B cell (primary cell): ENCODE data around the gene PNPLA2. TPM values are rescaled to one million over a fixed set of nuclear protein-coding genes. Genes with fewer than 3 reads are reported as not detected.

ENCODE experiments used
- ATAC-seq: fragments of 200-7000 bp; cut with Tn5 transposase; one replicate; pipeline ENCODE4 v1.10.0; 2021; ENCODE audit warnings: low read depth, mild to moderate bottlenecking, moderate number of reproducible peaks, moderate library complexity
- CTCF ChIA-PET: fragments of 350-600 bp; sonication (Branson Sonifier 250); formaldehyde crosslinking; loops from one replicate; lab custom pipeline; 2021; ENCODE audit warnings: antibody characterized with exemption, inconsistent platforms; lab: Charles Lee
- POLR2A ChIA-PET: fragments of 350-600 bp; sonication (Branson Sonifier 250); formaldehyde crosslinking; loops from one replicate; lab custom pipeline; 2021; ENCODE audit warnings: antibody characterized with exemption; lab: Charles Lee
- DNase-seq: peaks from one replicate; pipeline ENCODE4 v3.0.0; 2013
- H2AFZ ChIP-seq: 2 replicates; pipeline ENCODE4 v1.6.1; 2012; ENCODE audit warnings: mild to moderate bottlenecking, low read depth, low read length; ENCODE audit not compliant: insufficient read depth, poor library complexity, severe bottlenecking
- H3K27ac ChIP-seq, 2 donors: 1 replicate in 1 of 2; 2 replicates in 1 of 2; pipeline ENCODE4 v1.5.1; 2012 to 2013; ENCODE audit warnings: low read length in 2 of 2, mild to moderate bottlenecking in 2 of 2, moderate library complexity in 1 of 2
- H3K27me3 ChIP-seq, 4 experiments: fragments of 200-600 bp in 1 of 4; sonication (generic) in 1 of 4; replicated peaks in 1 of 4; 1 replicate in 2 of 4; 2 replicates in 2 of 4; pipeline versions ENCODE4 v1.6.1 to v1.7.0; 2013 to 2016; ENCODE audit warnings: low read length in 3 of 4, mild to moderate bottlenecking in 2 of 4, mixed read lengths in 1 of 4, moderate library complexity in 1 of 4; ENCODE audit not compliant: insufficient read depth in 4 of 4, control insufficient read depth in 3 of 4; ENCODE audit errors: control extremely low read depth in 1 of 4
- H3K36me3 ChIP-seq, 2 experiments: replicated peaks in 1 of 2; 1 replicate in 1 of 2; 2 replicates in 1 of 2; pipeline versions ENCODE4 v1.6.1 to v1.7.1; 2013; ENCODE audit warnings: low read length in 1 of 2; ENCODE audit not compliant: insufficient read depth in 2 of 2, control insufficient read depth in 1 of 2; ENCODE audit errors: control extremely low read depth in 1 of 2, extremely low read depth in 1 of 2
- H3K4me1 ChIP-seq, 2 donors: fragments of 200-600 bp in 1 of 2; sonication (generic) in 1 of 2; 1 replicate in 1 of 2; 2 replicates in 1 of 2; pipeline versions ENCODE4 v1.5.1 to v1.6.1; 2013 to 2017; ENCODE audit warnings: low read length in 2 of 2; ENCODE audit not compliant: control insufficient read depth in 2 of 2, insufficient read depth in 2 of 2
- H3K4me2 ChIP-seq: replicated peaks from 2 replicates; pipeline ENCODE3; 2012; ENCODE audit warnings: mild to moderate bottlenecking, low read depth, low read length; ENCODE audit not compliant: poor library complexity, severe bottlenecking
- H3K4me3 ChIP-seq, 5 experiments: fragments of 200-600 bp in 1 of 5; sonication (generic) in 1 of 5; 1 replicate in 3 of 5; 2 replicates in 2 of 5; pipeline versions ENCODE4 v1.5.1 to v1.7.0; 2011 to 2016; ENCODE audit warnings: low read length in 4 of 5, mild to moderate bottlenecking in 4 of 5, low read depth in 2 of 5, control low read depth in 1 of 5, moderate library complexity in 1 of 5; ENCODE audit not compliant: insufficient read depth in 1 of 5; ENCODE audit errors: control extremely low read depth in 1 of 5, extremely low read depth in 1 of 5
- H3K79me2 ChIP-seq: fragments of 200-600 bp; sonication (generic); one replicate; pipeline ENCODE4 v1.6.0; 2016; ENCODE audit warnings: low read length; ENCODE audit not compliant: control insufficient read depth, insufficient read depth
- H3K9ac ChIP-seq: fragments of 200-600 bp; sonication (generic); 2 replicates; pipeline ENCODE4 v1.6.1; 2017; ENCODE audit warnings: mild to moderate bottlenecking, low read length, moderate library complexity
- H3K9me3 ChIP-seq, 3 donors: one replicate each; pipeline versions ENCODE4 v1.6.1 to v1.7.1; 2013; ENCODE audit warnings: low read length in 2 of 3; ENCODE audit not compliant: control insufficient read depth in 2 of 3, insufficient read depth in 1 of 3; ENCODE audit errors: control extremely low read depth in 1 of 3
- H4K20me1 ChIP-seq: 2 replicates; pipeline ENCODE4 v1.6.0; 2012; ENCODE audit warnings: mild to moderate bottlenecking, low read length; ENCODE audit not compliant: insufficient read depth, control insufficient read depth, poor library complexity, severe bottlenecking
- H3K27ac Mint-ChIP-seq: one replicate; pipeline ENCODE4 v1.8.0; 2021; ENCODE audit warnings: mixed read lengths
- H3K27me3 Mint-ChIP-seq: one replicate; pipeline ENCODE4 v1.8.0; 2021; ENCODE audit warnings: mixed read lengths
- H3K4me1 Mint-ChIP-seq: one replicate; pipeline ENCODE4 v1.8.0; 2021; ENCODE audit warnings: mixed read lengths
- H3K4me3 Mint-ChIP-seq: one replicate; pipeline ENCODE4 v1.8.0; 2021; ENCODE audit warnings: mixed read lengths
- H3K9me3 Mint-ChIP-seq: one replicate; pipeline ENCODE4 v1.8.0; 2022; ENCODE audit warnings: mixed read lengths; ENCODE audit not compliant: insufficient read depth
- CTCF ChIP-seq: fragments of 200-600 bp; IDR thresholded peaks from one replicate; pipeline ENCODE4 v1.8.0; 2022; ENCODE audit warnings: antibody characterized with exemption, mild to moderate bottlenecking
- EZH2 ChIP-seq: IDR thresholded peaks from 2 replicates; pipeline ENCODE4 v1.6.1; 2012; ENCODE audit warnings: borderline replicate concordance, low read depth, mild to moderate bottlenecking, moderate library complexity, low read length; ENCODE audit not compliant: insufficient read depth, poor library complexity, severe bottlenecking
- WGBS: methylation state at CpG from one replicate; pipeline ENCODE4 v1.1.5; 2013; ENCODE audit warnings: missing lambda C conversion rate; ENCODE audit not compliant: insufficient coverage; 5-methylcytosine and 5-hydroxymethylcytosine counted together
- intact Hi-C: fragments of 100-400 bp; cut with micrococcal nuclease; formaldehyde crosslinking; loops from one replicate; pipeline ENCODE4 v1.10.0; 2022
- polyA plus RNA-seq: library from polyadenylated mRNA; depleted of rRNA; stranded (reverse); fragments of >200 nt; gene quantifications from 2 replicates; pipeline ENCODE4 v1.2.3, GENCODE V29; 2012
- total RNA-seq, 2 donors: library from RNA; stranded (reverse); fragments of 120-200 nt in 1 of 2; gene quantifications; 1 replicate in 1 of 2; 2 replicates in 1 of 2; pipeline versions ENCODE4 v1.2.3 to v1.2.4, GENCODE V29; 2013 to 2022

The PNPLA2 gene
- total and polyA plus RNA-seq, 2 donors (not counting 1 experiment from before 2014, with no cell fraction given) = 208 to 276 TPM

GRCh38 chr11:853682-854448 lies 35.2 kb downstream of the PNPLA2 start:
- TF ChIP-seq EZH2 (no peak), CTCF (no peak)
- intact Hi-C loops = no loop called here
- Histone ChIP-seq H3K4me3 (no peak overlapping the region), H3K27ac (no peak overlapping the region), H3K79me2 (no peaks in the 10 kb centered on the region), H3K4me2 (no peak overlapping the region), H2AFZ (no peak overlapping the region), H3K9me3 (no peaks in the 10 kb centered on the region), H3K4me1 (peaks cover 4 to 5% of the 10 kb centered on the region in 2 donors), H3K36me3 (no peaks in the 10 kb centered on the region), H3K27me3 (peaks cover 0 to 6% (median 0%) of the 10 kb centered on the region in 4 experiments), H4K20me1 (peaks cover 4% of the 10 kb centered on the region), H3K9ac (no peak overlapping the region)
- Mint-ChIP-seq H3K4me3 (no peak overlapping the region), H3K9me3 (no peaks in the 10 kb centered on the region), H3K27me3 (peaks cover 3% of the 10 kb centered on the region), H3K27ac (no peak overlapping the region), H3K4me1 (peaks cover 1% of the 10 kb centered on the region)
- ChIA-PET POLR2A (no interaction called here), CTCF (no interaction called here)
- 94% methylated on average over 23 of the region's 27 CpGs for WGBS
- no peak for DNase-seq
- no peak for ATAC-seq

GRCh38 chr11:854601-855329 lies 36.1 kb downstream of the PNPLA2 start:
- no peak overlapping the region for H3K4me3 Mint-ChIP-seq
- CTCF ChIA-PET = no interaction called here
- TF ChIP-seq CTCF (no peak), EZH2 (no peak)
- Histone ChIP-seq H3K4me3 (no peak overlapping the region), H3K79me2 (no peaks in the 10 kb centered on the region), H3K27me3 (no peaks in the 10 kb centered on the region), H3K4me2 (no peak overlapping the region), H3K27ac (no peak overlapping the region), H2AFZ (no peak overlapping the region), H4K20me1 (no peaks in the 10 kb centered on the region), H3K4me1 (no peaks in the 10 kb centered on the region), H3K9ac (no peak overlapping the region), H3K9me3 (no peaks in the 10 kb centered on the region), H3K36me3 (no peaks in the 10 kb centered on the region)
- POLR2A ChIA-PET = no interaction called here
- no peaks in the 10 kb centered on the region for H3K9me3 Mint-ChIP-seq
- no peak overlapping the region for H3K27ac Mint-ChIP-seq
- no peak for ATAC-seq
- peaks cover 3% of the 10 kb centered on the region for H3K27me3 Mint-ChIP-seq
- 92% methylated on average over 19 of the region's 20 CpGs for WGBS
- peaks cover 1% of the 10 kb centered on the region for H3K4me1 Mint-ChIP-seq
- no peak for DNase-seq
- intact Hi-C loops = no loop called here
